CD4-positive, alpha-beta T cell treated with Interleukin-1 beta for 1 hour (primary cell): Measurements from ENCODE around the gene RARRES2.

Experiments used
- DNase-seq, 2 donors: peaks; one replicate each; pipeline ENCODE4 v3.0.0-alpha.2; 2020 to 2022

Gene RARRES2

GRCh38 chr7:150361402-150361801 lies 20.0 kb upstream of the RARRES2 start:
- DNase-seq, result no peak

GRCh38 chr7:150360363-150361058 lies 19.1 kb upstream of the RARRES2 start:
- DNase-seq, result no peak

- DNase-seq, result no peak
Measured at GRCh38 chr7:150359622-150360362, 18.4 kb upstream of the RARRES2 start.

GRCh38 chr7:150358988-150359621 lies 17.7 kb upstream of the RARRES2 start:
- DNase-seq, result no peak

GRCh38 chr7:150358433-150358832 lies 17.0 kb upstream of the RARRES2 start:
- no peak for DNase-seq

GRCh38 chr7:150357771-150358427 lies 16.5 kb upstream of the RARRES2 start:
- DNase-seq, result no peak

GRCh38 chr7:150357270-150357669 lies 15.8 kb upstream of the RARRES2 start:
- DNase-seq, result peak; percentile 56 to 75

- DNase-seq, result peak; percentile 32 to 57
Measured at GRCh38 chr7:150356265-150356897, 15.0 kb upstream of the RARRES2 start.

GRCh38 chr7:150355666-150356059 lies 14.2 kb upstream of the RARRES2 start:
- no peak for DNase-seq

- DNase-seq, result no peak
Measured at GRCh38 chr7:150351587-150352194, 10.3 kb upstream of the RARRES2 start.

- DNase-seq, result no peak
Measured at GRCh38 chr7:150346922-150347321, 5.5 kb upstream of the RARRES2 start.

GRCh38 chr7:150345012-150345411 lies 3.6 kb upstream of the RARRES2 start:
- DNase-seq, result no peak

GRCh38 chr7:150344299-150344698 lies 2.9 kb upstream of the RARRES2 start:
- DNase-seq, result no peak

GRCh38 chr7:150343225-150343624 lies 1.8 kb upstream of the RARRES2 start:
- DNase-seq, result no peak

- DNase-seq, result no peak
Measured at GRCh38 chr7:150342121-150342408, 636 bp upstream of the RARRES2 start.

GRCh38 chr7:150340875-150341262 lies 560 bp downstream of the RARRES2 start:
- no peak for DNase-seq

- no peak for DNase-seq
Measured at GRCh38 chr7:150340024-150340749, 1.2 kb downstream of the RARRES2 start.

GRCh38 chr7:150339409-150339809 lies 2.0 kb downstream of the RARRES2 start:
- no peak for DNase-seq

- no peak for DNase-seq
Measured at GRCh38 chr7:150338166-150338829, 3.1 kb downstream of the RARRES2 start.

GRCh38 chr7:150337659-150338081 lies 3.8 kb downstream of the RARRES2 start:
- DNase-seq, result no peak

GRCh38 chr7:150337179-150337578 lies 4.2 kb downstream of the RARRES2 start:
- DNase-seq, result no peak
